HL-60/S4 treated with phorbol 12-myristate 13-acetate at 8.2 ng/mL for 4 days and 3 days (cell line): ENCODE measurements around the gene RDX.

ENCODE experiments used
- in situ Hi-C: fragments of 300-500 bp; cut with MboI; formaldehyde crosslinking; loops from 2 replicates; pipeline ENCODE4 v1.15.0; 2022; ENCODE audit warnings: low sequenced_read_pairs

RDX gene

DNA sequence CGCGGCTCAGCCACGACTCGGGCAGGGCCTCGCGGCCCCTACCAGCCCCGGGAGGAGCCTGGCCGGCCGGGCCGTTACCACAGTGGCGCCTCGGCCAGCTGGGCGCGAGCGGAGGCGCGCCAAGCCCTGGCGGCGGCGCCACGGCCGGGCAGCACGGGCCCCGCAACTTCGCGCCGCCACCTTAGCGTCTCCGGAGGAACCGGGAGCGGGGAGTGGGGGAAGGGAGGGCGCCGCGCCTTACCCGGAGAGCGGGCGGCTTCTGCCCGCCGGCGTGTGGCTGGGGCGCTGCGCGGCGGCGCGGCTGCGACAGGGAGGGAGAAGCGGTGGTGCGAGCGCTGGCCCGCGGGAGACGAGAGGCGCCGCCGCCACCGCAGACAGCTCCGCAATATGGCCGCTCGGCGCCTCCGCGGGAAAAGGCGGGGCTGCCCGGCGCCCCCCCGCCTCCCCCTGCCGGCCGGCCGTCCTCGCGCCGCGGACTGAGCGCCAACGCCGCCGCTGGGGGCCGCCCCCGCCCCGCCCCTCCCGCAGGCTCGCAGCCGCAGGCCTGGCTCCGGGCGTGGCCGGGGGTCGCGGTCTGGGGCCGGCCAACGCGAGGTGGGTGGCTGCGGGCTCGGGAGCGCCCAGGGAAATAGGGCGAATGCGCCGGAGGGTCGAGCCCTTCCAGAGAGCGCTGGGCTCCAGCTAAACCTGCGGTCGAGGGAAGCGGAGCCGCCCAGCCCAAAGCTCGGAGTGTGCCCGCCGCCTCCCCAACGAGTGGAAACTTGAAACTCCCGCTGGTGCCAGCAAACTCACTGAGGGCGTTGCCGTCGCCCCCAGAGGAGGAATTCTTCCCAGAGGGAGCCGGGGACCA is at the start of gene RDX:
Gene RDX (minus strand): TSS at position 389 of the 850 bp plus-strand sequence. CDS start 16,922 bp downstream, outside the sequence.
- in situ Hi-C loops, result no loop called here

- in situ Hi-C loops, result no loop called here
These were observed 49.3 kb upstream of the RDX start for GRCh38 chr11:110345743-110346142.

- in situ Hi-C loops, result no loop called here
These were observed 44.0 kb upstream of the RDX start for GRCh38 chr11:110340436-110340835.

- in situ Hi-C loops, result no loop called here
These were observed 43.2 kb upstream of the RDX start for GRCh38 chr11:110339456-110340250.

- in situ Hi-C loops, result no loop called here
These were observed 42.3 kb upstream of the RDX start for GRCh38 chr11:110338684-110339083.

DNA sequence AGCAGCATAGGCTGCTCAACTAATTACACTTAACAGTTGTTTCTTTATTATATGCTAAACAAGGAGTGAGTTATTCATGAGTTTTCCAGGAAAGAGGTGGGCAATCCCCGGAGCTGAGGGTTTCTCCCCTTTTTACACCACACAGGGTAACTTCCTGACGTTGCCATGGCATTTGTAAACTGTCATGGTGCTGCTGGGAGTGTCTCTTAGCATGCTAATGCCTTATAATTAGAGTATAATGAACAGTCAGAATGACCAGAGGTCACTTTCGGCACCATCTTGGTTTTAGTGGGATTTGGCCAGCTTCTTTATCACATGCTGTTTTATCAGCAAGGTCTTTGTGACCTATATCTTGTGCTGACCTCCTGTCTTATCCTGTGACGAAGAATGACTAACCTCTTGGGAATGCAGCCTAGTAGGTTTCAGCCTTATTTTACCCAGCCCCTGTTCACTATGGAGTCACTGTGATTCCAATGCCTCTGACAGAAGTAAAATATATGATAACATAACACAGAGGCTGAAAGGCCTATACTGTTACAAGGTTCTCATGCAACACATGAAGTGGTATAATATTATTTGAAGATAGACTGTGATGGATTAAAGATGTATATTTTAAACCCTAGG is 41.3 kb upstream of the RDX start:
- in situ Hi-C loops, result no loop called here

GRCh38 chr11:110336054-110336453 is 39.6 kb upstream of the RDX start:
- in situ Hi-C loops, result no loop called here

- in situ Hi-C loops, result no loop called here
These were observed 38.9 kb upstream of the RDX start for GRCh38 chr11:110335358-110335757.

DNA sequence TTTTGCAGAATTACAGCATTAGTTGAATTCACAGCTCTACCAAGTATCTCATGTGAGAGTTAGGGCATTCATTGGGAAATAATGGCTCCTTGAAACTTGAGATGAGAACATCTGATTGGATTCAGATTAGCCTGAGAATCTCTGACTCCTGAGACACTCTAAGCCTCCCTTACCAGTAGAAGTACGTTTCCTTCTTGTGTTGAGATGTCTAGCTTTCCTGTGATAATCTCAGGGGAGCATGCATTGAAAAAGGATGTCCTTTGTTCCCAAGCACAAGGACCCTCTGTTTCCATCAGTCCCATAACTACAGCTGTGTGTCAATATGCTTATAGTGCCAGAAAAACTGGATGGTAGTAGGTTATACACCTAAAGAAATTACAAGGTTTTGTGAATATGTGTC is 35.2 kb upstream of the RDX start:
- in situ Hi-C loops, result no loop called here

GRCh38 chr11:110329445-110329844 is 33.0 kb upstream of the RDX start:
- in situ Hi-C loops, result no loop called here

DNA sequence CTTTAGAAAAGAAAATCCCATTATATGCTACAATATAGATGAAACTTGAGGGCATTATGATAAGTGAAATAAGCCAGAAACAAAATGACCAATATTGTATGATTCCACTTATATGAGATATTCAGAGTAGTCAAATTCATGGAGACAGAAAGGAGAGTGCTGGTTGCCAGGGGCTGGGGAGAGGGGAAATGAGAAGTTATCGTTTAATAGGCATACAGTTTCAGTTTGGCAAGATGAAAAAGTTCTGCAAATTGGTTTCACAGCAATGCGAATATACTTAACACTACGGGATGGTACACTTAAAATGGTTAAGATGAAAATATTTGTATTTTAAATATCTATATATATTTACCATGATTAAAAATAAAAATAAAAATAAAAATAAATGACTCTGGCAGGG is 31.1 kb upstream of the RDX start:
- in situ Hi-C loops, result no loop called here

DNA sequence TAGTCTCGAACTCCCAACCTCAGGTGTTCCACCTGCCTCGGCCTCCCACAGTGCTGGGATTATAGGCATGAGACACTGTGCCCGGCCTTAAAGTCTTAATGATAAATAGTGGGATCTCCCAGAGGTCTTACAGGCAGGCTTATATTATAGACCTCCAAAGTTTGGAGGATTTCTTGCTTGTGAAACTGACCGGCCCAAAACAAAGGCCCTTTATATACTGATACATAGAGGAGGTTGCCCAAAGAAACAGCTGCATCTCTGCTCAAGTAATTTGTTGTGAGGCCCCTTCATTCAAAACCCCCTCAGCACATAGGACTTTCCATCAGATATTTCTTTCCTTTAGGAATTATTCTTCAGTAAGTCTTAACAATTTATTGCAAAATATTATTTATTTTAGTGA is 27.4 kb upstream of the RDX start:
- in situ Hi-C loops, result no loop called here

DNA sequence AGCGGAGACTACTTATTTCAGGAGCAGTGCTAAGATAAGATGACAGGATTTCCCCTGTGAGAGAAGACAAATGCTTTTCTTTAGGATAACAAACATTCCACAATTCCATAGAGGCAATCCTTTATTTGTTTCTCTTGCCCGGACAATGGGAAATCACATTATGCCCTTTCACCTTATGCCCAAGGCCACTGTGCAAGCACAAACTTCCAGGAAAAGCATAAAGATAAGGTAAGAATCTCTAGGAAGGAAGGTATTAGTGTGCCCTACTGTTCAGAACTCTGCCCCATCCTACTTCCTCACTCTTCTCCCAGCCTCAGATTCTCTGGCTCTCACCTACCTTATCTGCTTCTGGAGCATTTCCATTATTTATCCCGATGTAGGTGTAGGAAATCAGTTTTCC is 23.1 kb upstream of the RDX start:
- in situ Hi-C loops, result no loop called here

DNA sequence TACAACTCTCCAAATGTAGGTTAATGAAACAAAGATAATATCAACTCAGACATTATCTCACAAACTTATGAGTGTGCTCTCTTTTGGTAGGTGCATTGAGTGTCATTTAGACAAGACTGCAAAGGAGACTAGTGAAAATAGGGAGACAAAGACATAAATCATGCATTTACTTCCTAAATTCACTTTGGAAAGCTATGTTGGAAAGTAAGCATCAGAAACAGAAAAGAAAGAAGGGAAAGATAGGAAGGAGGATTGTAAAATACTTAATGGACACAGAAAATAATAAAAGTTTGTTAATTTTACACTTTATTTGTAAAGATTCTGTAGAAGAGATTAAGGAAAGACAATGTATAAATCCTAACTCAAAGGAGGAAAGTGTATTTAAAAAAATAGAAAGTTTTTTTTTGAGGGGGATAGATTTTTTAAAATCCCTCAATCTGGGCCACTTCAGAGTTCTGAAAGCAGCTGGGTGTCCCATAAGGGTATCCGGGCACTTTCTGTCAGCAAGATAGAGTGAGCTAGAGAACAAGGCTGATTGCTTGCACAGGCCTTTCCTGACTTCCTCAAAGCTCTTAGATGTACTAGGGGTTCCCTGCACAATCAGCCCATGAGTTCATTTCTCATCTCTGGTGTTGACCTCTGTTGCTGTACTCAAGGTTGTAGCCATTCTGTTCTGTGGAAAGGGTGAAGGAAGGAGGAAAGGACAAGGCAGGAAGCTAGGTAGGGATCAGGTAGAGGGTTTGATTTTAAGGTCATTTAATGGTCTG is 22.4 kb upstream of the RDX start:
- in situ Hi-C loops, result no loop called here

DNA sequence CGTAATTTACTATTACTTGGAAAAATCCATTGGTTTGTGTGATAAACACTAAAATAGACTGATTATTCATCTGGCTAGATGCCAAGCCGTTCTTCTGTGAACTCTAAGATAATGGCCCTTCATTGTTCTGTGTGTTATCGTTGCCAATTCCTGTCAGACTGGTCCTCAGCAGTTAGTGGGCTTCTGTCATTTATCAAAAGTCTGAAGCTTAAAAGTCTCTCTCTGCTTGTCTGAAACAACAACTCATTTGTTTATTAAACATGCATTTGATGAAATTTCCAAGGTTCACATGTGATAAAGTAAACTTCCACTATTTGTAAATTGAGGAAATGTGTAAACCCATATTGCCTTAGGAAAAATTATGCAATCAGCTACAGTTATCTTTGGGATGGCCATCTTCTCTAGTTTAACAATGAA is 21.1 kb upstream of the RDX start:
- in situ Hi-C loops, result no loop called here

GRCh38 chr11:110314366-110315095 is 18.1 kb upstream of the RDX start:
- in situ Hi-C loops, result no loop called here

- in situ Hi-C loops, result no loop called here
These were observed 16.3 kb upstream of the RDX start for GRCh38 chr11:110312670-110313069.

GRCh38 chr11:110311783-110312579 is 15.6 kb upstream of the RDX start:
- in situ Hi-C loops, result no loop called here

GRCh38 chr11:110308071-110308470 is 11.7 kb upstream of the RDX start:
- in situ Hi-C loops, result no loop called here
